ENCODE measurements around the gene SPAG16. TPM values are rescaled to one million over a fixed set of nuclear protein-coding genes. Genes with fewer than 3 reads are reported as not detected.

Gene SPAG16
- total and polyA plus RNA-seq, 2 donors (not counting 1 experiment from before 2014, with no cell fraction given), result 3.4 to 8.6 TPM

GRCh38 chr2:213316001-213316735, 31.9 kb downstream of the SPAG16 start:
- Histone ChIP-seq H2AFZ (ENCODE audit: insufficient read depth, low read depth, low read length, poor library complexity, severe bottlenecking) (no peak overlapping the region), H3K79me2 (ENCODE audit: control insufficient read depth, insufficient read depth, low read length) (no peaks in the 10 kb centered on the region), H3K4me2 (replicated peaks; ENCODE audit: low read depth, low read length, poor library complexity, severe bottlenecking) (no peak overlapping the region), H3K27ac (ENCODE audit: low read length in 2 of 2) (no peak overlapping the region), H3K27me3 (replicated peaks in 1 of 4; ENCODE audit: control extremely low read depth in 1 of 4, control insufficient read depth in 3 of 4, insufficient read depth in 4 of 4, low read length in 3 of 4) (no peaks in the 10 kb centered on the region), H4K20me1 (ENCODE audit: control insufficient read depth, insufficient read depth, low read length, poor library complexity, severe bottlenecking) (no peaks in the 10 kb centered on the region), H3K9me3 (ENCODE audit: control extremely low read depth in 1 of 3, control insufficient read depth in 2 of 3, insufficient read depth in 1 of 3, low read length in 2 of 3) (no peaks in the 10 kb centered on the region), H3K4me3 (ENCODE audit: control extremely low read depth in 1 of 5, extremely low read depth in 1 of 5, insufficient read depth in 1 of 5, low read depth in 2 of 5, low read length in 4 of 5) (no peak overlapping the region), H3K4me1 (ENCODE audit: control insufficient read depth in 2 of 2, insufficient read depth in 2 of 2, low read length in 2 of 2) (no peaks in the 10 kb centered on the region), H3K9ac (ENCODE audit: low read length) (no peak overlapping the region), H3K36me3 (replicated peaks in 1 of 2; ENCODE audit: control extremely low read depth in 1 of 2, control insufficient read depth in 1 of 2, extremely low read depth in 1 of 2, insufficient read depth in 2 of 2, low read length in 1 of 2) (peaks cover 0 to 4% of the 10 kb centered on the region in 2 experiments)
- Mint-ChIP-seq H3K4me3 (no peak overlapping the region), H3K4me1 (no peaks in the 10 kb centered on the region), H3K9me3 (ENCODE audit: insufficient read depth) (no peaks in the 10 kb centered on the region), H3K27me3 (no peaks in the 10 kb centered on the region), H3K27ac (no peak overlapping the region)
- WGBS (ENCODE audit: insufficient coverage), result 93% methylated on average over 3 of the region's 3 CpGs
- ChIA-PET POLR2A (no interaction called here), CTCF (no interaction called here)
- intact Hi-C loops (cut with micrococcal nuclease), result no loop called here
- no peak for TF ChIP-seq CTCF (IDR thresholded peaks at IDR 0.05)
- TF ChIP-seq EZH2 (IDR thresholded peaks at IDR 0.05; ENCODE audit: borderline replicate concordance, insufficient read depth, low read depth, low read length, poor library complexity, severe bottlenecking), result no peak
- DNase-seq, result no peak
- no peak for ATAC-seq (ENCODE audit: low read depth)

GRCh38 chr2:213317929-213318328, 33.7 kb downstream of the SPAG16 start:
- no peak overlapping the region for H3K27ac Mint-ChIP-seq
- no peak overlapping the region for H3K4me3 Mint-ChIP-seq
- no peak overlapping the region for H2AFZ ChIP-seq (ENCODE audit: insufficient read depth, low read depth, low read length, poor library complexity, severe bottlenecking)
- no peaks in the 10 kb centered on the region for H3K27me3 ChIP-seq (replicated peaks in 1 of 4; ENCODE audit: control extremely low read depth in 1 of 4, control insufficient read depth in 3 of 4, insufficient read depth in 4 of 4, low read length in 3 of 4)
- no peaks in the 10 kb centered on the region for H3K27me3 Mint-ChIP-seq
- ATAC-seq (ENCODE audit: low read depth), result no peak
- H3K9me3 Mint-ChIP-seq (ENCODE audit: insufficient read depth), result no peaks in the 10 kb centered on the region
- no peaks in the 10 kb centered on the region for H3K4me1 Mint-ChIP-seq
- no peak overlapping the region for H3K9ac ChIP-seq (ENCODE audit: low read length)
- no peak overlapping the region for H3K4me2 ChIP-seq (replicated peaks; ENCODE audit: low read depth, low read length, poor library complexity, severe bottlenecking)
- no peaks in the 10 kb centered on the region for H3K4me1 ChIP-seq (ENCODE audit: control insufficient read depth in 2 of 2, insufficient read depth in 2 of 2, low read length in 2 of 2)
- no CpG with 5 or more reads among the region's 3 CpGs for WGBS (ENCODE audit: insufficient coverage)
- TF ChIP-seq CTCF (IDR thresholded peaks at IDR 0.05) (no peak), EZH2 (IDR thresholded peaks at IDR 0.05; ENCODE audit: borderline replicate concordance, insufficient read depth, low read depth, low read length, poor library complexity, severe bottlenecking) (no peak)
- intact Hi-C loops (cut with micrococcal nuclease), result no loop called here
- H3K27ac ChIP-seq (ENCODE audit: low read length in 2 of 2), result no peak overlapping the region
- H4K20me1 ChIP-seq (ENCODE audit: control insufficient read depth, insufficient read depth, low read length, poor library complexity, severe bottlenecking), result no peaks in the 10 kb centered on the region
- H3K4me3 ChIP-seq (ENCODE audit: control extremely low read depth in 1 of 5, extremely low read depth in 1 of 5, insufficient read depth in 1 of 5, low read depth in 2 of 5, low read length in 4 of 5), result no peak overlapping the region
- POLR2A ChIA-PET, result no interaction called here
- H3K36me3 ChIP-seq (replicated peaks in 1 of 2; ENCODE audit: control extremely low read depth in 1 of 2, control insufficient read depth in 1 of 2, extremely low read depth in 1 of 2, insufficient read depth in 2 of 2, low read length in 1 of 2), result peaks cover 0 to 4% of the 10 kb centered on the region in 2 experiments
- no peaks in the 10 kb centered on the region for H3K9me3 ChIP-seq (ENCODE audit: control extremely low read depth in 1 of 3, control insufficient read depth in 2 of 3, insufficient read depth in 1 of 3, low read length in 2 of 3)
- CTCF ChIA-PET, result no interaction called here
- no peaks in the 10 kb centered on the region for H3K79me2 ChIP-seq (ENCODE audit: control insufficient read depth, insufficient read depth, low read length)
- DNase-seq, result no peak

Measured in B cell (primary cell).